GM12878 (cell line): ENCODE data around the gene FTO. TPM values are rescaled to one million over a fixed set of nuclear protein-coding genes. Genes with fewer than 3 reads are reported as not detected.

ENCODE experiments used
- CBX5 ChIP-seq: sonication (generic); IDR thresholded peaks from 2 replicates; pipeline ENCODE4 v1.6.1; 2016; ENCODE audit warnings: low read depth, moderate library complexity, mild to moderate bottlenecking, inconsistent platforms
- EGR1 ChIP-seq, 2 experiments: IDR thresholded peaks; 1 replicate in 1 of 2; 2 replicates in 1 of 2; pipeline ENCODE4 v1.6.1; 2011 to 2012; ENCODE audit warnings: low read depth in 2 of 2, low read length in 2 of 2, borderline replicate concordance in 1 of 2, mild to moderate bottlenecking in 1 of 2, moderate library complexity in 1 of 2
- polyA plus RNA-seq, 11 experiments: library from polyadenylated mRNA; depleted of rRNA in 4 of 11; unstranded in 6 of 11; stranded (reverse) in 5 of 11; fragments of >200 nt; fragmentation: Nextera tagmentation in 4 of 11; fragmentation: Illumina TruSeq in 1 of 11; extraction: Ambion mirVana in 4 of 11; extraction: Trizol in 1 of 11; gene quantifications; 1 replicate in 1 of 11; 2 replicates in 10 of 11; pipeline versions ENCODE4 v1.2.1 to v1.2.3, GENCODE V29; 2011 to 2016; ENCODE audit warnings: inconsistent platforms in 2 of 11, missing spikeins in 2 of 11, low read depth in 1 of 11
- total RNA-seq, 4 experiments: library from RNA; depleted of rRNA in 3 of 4; stranded (reverse); fragments of >200 nt in 3 of 4; fragmentation: Illumina TruSeq in 1 of 4; extraction: Trizol in 1 of 4; gene quantifications; 2 replicates each; pipeline versions ENCODE4 v1.2.1 to v1.2.3, GENCODE V29; 2013 to 2021
- TF ChIP-seq, protein P1 (sequence below): fragments of 450-650 bp; IDR thresholded peaks from 2 replicates; pipeline ENCODE4 v1.6.1; 2017; ENCODE audit warnings: mild to moderate bottlenecking, moderate library complexity
- TF ChIP-seq, protein P2 (sequence below): IDR thresholded peaks from 2 replicates; pipeline ENCODE4 v1.6.1; 2012; ENCODE audit warnings: mild to moderate bottlenecking, low read depth, low read length

The FTO gene
- total and polyA plus RNA-seq, 10 of the 15 experiments (the other 5 are each of a cell fraction or from before 2014, with no cell fraction given), result 20.1 to 55.0 (median 47.0) TPM

DNA sequence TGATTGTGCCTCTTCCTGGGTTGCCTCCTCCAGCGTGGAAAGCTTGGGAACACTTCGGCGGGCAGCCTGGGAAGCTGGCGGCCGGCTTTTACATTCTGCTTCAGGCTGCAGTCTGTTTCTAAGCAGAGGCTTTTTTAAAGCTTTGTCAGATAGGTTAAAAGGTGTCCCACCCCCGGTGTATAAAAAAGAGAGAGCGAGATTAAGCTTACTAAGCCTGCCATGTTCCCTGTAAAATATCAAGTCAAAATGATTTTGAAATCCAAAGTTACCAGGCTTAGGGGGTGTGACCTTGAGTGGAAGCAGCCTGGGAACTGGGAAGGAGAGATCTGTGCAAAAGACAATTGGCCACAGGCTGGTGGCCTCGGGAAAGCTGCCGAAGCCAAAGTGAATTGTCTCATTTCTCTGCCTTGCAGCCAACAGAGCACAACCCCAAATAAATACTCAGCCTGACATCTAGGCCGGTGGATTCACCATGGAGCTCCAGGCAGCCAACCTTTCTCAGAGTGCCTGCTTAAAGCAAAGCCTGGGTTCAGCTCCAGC is 254.5 kb downstream of the FTO start (continued):
- TF ChIP-seq, protein P1, sequence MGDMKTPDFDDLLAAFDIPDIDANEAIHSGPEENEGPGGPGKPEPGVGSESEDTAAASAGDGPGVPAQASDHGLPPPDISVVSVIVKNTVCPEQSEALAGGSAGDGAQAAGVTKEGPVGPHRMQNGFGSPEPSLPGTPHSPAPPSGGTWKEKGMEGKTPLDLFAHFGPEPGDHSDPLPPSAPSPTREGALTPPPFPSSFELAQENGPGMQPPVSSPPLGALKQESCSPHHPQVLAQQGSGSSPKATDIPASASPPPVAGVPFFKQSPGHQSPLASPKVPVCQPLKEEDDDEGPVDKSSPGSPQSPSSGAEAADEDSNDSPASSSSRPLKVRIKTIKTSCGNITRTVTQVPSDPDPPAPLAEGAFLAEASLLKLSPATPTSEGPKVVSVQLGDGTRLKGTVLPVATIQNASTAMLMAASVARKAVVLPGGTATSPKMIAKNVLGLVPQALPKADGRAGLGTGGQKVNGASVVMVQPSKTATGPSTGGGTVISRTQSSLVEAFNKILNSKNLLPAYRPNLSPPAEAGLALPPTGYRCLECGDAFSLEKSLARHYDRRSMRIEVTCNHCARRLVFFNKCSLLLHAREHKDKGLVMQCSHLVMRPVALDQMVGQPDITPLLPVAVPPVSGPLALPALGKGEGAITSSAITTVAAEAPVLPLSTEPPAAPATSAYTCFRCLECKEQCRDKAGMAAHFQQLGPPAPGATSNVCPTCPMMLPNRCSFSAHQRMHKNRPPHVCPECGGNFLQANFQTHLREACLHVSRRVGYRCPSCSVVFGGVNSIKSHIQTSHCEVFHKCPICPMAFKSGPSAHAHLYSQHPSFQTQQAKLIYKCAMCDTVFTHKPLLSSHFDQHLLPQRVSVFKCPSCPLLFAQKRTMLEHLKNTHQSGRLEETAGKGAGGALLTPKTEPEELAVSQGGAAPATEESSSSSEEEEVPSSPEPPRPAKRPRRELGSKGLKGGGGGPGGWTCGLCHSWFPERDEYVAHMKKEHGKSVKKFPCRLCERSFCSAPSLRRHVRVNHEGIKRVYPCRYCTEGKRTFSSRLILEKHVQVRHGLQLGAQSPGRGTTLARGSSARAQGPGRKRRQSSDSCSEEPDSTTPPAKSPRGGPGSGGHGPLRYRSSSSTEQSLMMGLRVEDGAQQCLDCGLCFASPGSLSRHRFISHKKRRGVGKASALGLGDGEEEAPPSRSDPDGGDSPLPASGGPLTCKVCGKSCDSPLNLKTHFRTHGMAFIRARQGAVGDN, result no peak
- TF ChIP-seq CBX5, result no peak
- TF ChIP-seq, protein P2, sequence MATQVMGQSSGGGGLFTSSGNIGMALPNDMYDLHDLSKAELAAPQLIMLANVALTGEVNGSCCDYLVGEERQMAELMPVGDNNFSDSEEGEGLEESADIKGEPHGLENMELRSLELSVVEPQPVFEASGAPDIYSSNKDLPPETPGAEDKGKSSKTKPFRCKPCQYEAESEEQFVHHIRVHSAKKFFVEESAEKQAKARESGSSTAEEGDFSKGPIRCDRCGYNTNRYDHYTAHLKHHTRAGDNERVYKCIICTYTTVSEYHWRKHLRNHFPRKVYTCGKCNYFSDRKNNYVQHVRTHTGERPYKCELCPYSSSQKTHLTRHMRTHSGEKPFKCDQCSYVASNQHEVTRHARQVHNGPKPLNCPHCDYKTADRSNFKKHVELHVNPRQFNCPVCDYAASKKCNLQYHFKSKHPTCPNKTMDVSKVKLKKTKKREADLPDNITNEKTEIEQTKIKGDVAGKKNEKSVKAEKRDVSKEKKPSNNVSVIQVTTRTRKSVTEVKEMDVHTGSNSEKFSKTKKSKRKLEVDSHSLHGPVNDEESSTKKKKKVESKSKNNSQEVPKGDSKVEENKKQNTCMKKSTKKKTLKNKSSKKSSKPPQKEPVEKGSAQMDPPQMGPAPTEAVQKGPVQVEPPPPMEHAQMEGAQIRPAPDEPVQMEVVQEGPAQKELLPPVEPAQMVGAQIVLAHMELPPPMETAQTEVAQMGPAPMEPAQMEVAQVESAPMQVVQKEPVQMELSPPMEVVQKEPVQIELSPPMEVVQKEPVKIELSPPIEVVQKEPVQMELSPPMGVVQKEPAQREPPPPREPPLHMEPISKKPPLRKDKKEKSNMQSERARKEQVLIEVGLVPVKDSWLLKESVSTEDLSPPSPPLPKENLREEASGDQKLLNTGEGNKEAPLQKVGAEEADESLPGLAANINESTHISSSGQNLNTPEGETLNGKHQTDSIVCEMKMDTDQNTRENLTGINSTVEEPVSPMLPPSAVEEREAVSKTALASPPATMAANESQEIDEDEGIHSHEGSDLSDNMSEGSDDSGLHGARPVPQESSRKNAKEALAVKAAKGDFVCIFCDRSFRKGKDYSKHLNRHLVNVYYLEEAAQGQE, result no peak
- TF ChIP-seq EGR1 (IDR thresholded peaks at IDR 0.05; ENCODE audit: borderline replicate concordance in 1 of 2, low read depth in 2 of 2, low read length in 2 of 2), result no peak
